ENCODE measurements around the gene TENT5C. TPM values are rescaled to one million over a fixed set of nuclear protein-coding genes. Genes with fewer than 3 reads are reported as not detected.

TENT5C gene
- total and polyA plus RNA-seq, 4 donors: 1.0 to 17.7 (median 4.1) TPM

DNA sequence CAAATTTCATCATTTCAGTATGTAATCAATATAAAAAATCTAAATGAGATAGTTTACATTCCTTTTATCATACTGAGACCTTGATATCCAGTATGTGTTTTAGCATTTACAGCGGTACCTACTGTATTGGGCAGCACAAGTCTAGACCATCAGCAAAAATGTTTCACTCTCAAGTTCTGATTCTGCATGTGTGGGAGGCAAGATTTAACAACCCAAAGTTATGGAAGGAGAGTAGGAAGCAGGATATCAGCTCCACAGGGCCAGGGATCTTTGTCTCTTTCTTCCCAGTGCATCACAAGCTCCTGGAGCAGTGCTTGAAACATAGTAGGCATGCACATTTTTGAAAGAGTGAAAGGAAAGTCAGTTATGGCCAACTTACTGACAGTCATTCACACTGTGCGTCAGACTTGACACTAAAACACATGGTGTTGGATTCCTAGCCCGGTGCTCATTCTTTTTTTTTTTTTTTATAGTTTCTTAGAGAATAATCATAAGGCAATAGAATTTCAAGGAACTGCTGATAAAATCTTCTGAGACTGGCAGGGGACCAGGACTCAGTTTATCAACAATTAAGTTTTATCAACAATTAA is 6.1 kb downstream of the TENT5C start:
- Histone ChIP-seq H3K9me3 (ENCODE audit: control insufficient read depth, low read length) (no peaks in the 10 kb centered on the region), H3K36me3 (ENCODE audit: control insufficient read depth in 1 of 2, insufficient read depth in 2 of 2, low read length in 1 of 2) (no peaks in the 10 kb centered on the region), H3K4me3 (ENCODE audit: low read length in 2 of 2) (no peak overlapping the region), H3K27ac (ENCODE audit: low read depth in 1 of 2, low read length in 2 of 2) (no peak overlapping the region), H3K27me3 (ENCODE audit: control insufficient read depth in 1 of 2, insufficient read depth in 2 of 2, low read length in 1 of 2) (no peaks in the 10 kb centered on the region), H3K4me1 (ENCODE audit: control insufficient read depth in 1 of 2, insufficient read depth in 2 of 2, low read length in 2 of 2) (peaks cover 0 to 4% of the 10 kb centered on the region in 2 donors)
- WGBS, 2 donors: 50 to 60% methylated on average over 3 of the region's 3 CpGs
- DNase-seq: no peak
- no peak for ATAC-seq (ENCODE audit: low FRiP score)
- intact Hi-C loops (cut with DNase I): loop anchor here in 1 of 2 donors (5.0 kb wide), 1 partner anchor 45 kb away; no protein-coding TSS in a partner anchor

DNA sequence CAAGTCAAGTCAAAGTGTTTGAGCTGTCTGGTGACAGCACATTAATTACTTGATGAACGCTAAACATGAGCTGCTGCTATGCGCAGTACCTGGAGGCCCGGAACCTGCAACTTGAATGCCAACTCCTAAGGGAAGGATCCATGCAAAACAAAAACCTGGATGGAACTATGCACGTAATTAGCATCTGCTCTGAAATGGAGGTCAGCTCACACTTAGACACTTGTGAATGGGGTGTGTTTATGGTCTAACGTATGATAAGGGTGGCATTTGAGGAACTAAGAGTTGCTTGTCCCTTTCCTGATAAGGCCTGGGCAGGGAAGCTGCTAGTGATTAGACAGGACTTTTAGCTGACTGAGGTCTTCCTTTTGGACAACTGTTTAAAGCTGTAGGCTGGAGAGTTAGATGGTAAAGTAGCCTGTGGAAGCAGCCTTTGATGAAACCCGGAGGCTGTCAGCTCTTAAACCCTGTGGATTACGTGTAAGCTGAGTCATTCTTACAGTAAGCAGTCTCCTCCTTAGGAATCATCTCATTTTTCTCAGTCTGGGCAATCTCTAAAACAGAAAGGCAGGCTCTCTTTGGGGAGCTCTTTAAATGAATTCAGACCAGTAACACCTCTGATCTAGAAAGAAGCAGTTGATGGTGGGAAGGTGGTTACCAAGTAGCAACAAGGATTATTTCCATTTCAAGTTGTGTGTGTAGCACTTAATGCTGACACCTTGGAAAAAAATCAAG is 6.8 kb downstream of the TENT5C start:
- no peak overlapping the region for H3K27ac ChIP-seq (ENCODE audit: low read depth in 1 of 2, low read length in 2 of 2)
- peaks cover 0 to 4% of the 10 kb centered on the region in 2 donors for H3K4me1 ChIP-seq (ENCODE audit: control insufficient read depth in 1 of 2, insufficient read depth in 2 of 2, low read length in 2 of 2)
- H3K36me3 ChIP-seq (ENCODE audit: control insufficient read depth in 1 of 2, insufficient read depth in 2 of 2, low read length in 1 of 2): no peaks in the 10 kb centered on the region
- intact Hi-C loops (cut with DNase I): loop anchor here in 1 of 2 donors (5.0 kb wide), 1 partner anchor 45 kb away; no protein-coding TSS in a partner anchor
- ATAC-seq (ENCODE audit: low FRiP score): no peak
- WGBS, 2 donors: 40 to 73% methylated on average over 7 of the region's 7 CpGs
- no peak for DNase-seq
- H3K27me3 ChIP-seq (ENCODE audit: control insufficient read depth in 1 of 2, insufficient read depth in 2 of 2, low read length in 1 of 2): no peaks in the 10 kb centered on the region
- H3K4me3 ChIP-seq (ENCODE audit: low read length in 2 of 2): no peak overlapping the region
- no peaks in the 10 kb centered on the region for H3K9me3 ChIP-seq (ENCODE audit: control insufficient read depth, low read length)

DNA sequence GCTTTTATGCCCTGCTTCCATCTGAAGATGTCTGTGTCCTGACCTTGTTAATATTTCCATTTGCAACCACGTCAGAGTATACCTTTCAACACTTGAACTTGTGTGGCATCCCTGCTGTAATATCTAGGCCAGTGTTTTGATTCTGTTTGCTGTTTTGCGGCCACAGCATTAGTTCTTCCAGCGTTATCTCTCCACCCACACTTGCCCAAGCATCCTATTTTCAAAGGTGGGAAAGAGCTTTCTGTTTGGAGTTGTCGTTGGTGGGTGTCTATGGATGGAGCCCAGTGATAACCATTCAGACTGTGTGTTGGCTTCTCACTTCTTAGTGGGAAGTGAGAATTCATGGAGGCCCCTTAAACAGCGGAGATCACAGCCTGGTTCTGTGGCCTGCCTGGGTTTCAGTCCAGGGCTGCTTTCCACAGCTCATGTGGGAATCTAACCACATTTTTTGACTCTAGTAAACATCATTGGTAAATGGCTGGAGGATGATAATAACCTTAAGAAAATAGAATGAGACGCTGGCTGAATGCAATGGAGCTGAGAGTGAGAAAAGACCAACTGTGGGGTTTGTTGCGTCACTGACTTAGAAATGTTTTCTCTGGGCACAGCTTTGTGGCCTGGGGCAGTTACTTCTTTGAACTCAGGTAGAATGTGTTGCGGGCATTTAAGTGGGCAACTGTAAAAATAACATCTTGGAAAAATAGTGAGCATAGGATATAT is 7.6 kb downstream of the TENT5C start:
- Histone ChIP-seq H3K36me3 (ENCODE audit: control insufficient read depth in 1 of 2, insufficient read depth in 2 of 2, low read length in 1 of 2) (no peaks in the 10 kb centered on the region), H3K4me1 (ENCODE audit: control insufficient read depth in 1 of 2, insufficient read depth in 2 of 2, low read length in 2 of 2) (peaks cover 0 to 4% of the 10 kb centered on the region in 2 donors), H3K9me3 (ENCODE audit: control insufficient read depth, low read length) (no peaks in the 10 kb centered on the region), H3K27me3 (ENCODE audit: control insufficient read depth in 1 of 2, insufficient read depth in 2 of 2, low read length in 1 of 2) (no peaks in the 10 kb centered on the region), H3K4me3 (ENCODE audit: low read length in 2 of 2) (no peak overlapping the region), H3K27ac (ENCODE audit: low read depth in 1 of 2, low read length in 2 of 2) (no peak overlapping the region)
- ATAC-seq (ENCODE audit: low FRiP score) (no peak), DNase-seq (no peak)
- intact Hi-C loops (cut with DNase I): loop anchor here in 1 of 2 donors (5.0 kb wide), 1 partner anchor 44 kb away; no protein-coding TSS in a partner anchor
- 66 to 69% methylated on average over 8 of the region's 8 CpGs for WGBS, 2 donors

DNA sequence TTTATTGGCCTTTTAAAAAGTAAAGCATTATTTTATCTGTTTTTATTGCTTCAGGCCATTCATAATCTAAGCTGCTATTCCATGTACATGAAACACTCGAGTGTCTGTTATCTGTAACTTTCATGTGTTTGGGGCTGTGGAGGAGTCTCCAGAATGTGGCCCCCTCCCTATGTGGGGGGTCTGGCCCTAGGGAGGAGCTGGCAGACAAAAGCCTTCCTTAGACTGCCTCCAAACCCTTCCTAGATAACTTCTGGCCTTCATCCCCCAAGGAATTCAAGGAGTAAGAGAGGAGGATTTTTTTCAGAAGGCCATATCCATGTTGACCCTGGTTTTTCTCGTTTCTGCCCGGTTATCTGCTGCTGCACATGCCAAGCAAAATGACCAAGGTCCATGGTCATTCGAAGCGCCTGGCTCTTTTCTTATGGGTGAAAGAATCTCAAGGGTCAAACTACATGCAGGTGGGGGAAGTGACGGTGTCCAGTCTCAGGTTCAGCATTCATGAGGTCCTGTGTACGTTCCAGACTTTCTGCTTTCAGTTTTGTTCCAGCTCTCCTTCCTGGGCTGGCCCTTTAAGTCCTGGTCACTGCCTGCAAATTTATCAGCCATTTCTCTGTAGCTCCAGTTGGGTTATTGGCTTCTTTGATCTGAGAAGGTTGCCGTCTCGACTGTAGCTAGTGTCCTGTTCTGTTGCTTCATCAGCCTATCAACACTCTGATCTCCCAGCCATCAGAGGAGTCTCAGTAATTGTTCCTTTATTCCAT is 8.3 kb downstream of the TENT5C start:
- ATAC-seq (ENCODE audit: low FRiP score): no peak
- intact Hi-C loops (cut with DNase I): loop anchor here in 1 of 2 donors (5.0 kb wide), 1 partner anchor 43 kb away; no protein-coding TSS in a partner anchor
- 25 to 28% methylated on average over 9 of the region's 9 CpGs for WGBS, 2 donors
- Histone ChIP-seq H3K4me3 (ENCODE audit: low read length in 2 of 2) (no peak overlapping the region), H3K4me1 (ENCODE audit: control insufficient read depth in 1 of 2, insufficient read depth in 2 of 2, low read length in 2 of 2) (peaks cover 0 to 4% of the 10 kb centered on the region in 2 donors), H3K9me3 (ENCODE audit: control insufficient read depth, low read length) (no peaks in the 10 kb centered on the region), H3K27me3 (ENCODE audit: control insufficient read depth in 1 of 2, insufficient read depth in 2 of 2, low read length in 1 of 2) (no peaks in the 10 kb centered on the region), H3K36me3 (ENCODE audit: control insufficient read depth in 1 of 2, insufficient read depth in 2 of 2, low read length in 1 of 2) (no peaks in the 10 kb centered on the region), H3K27ac (ENCODE audit: low read depth in 1 of 2, low read length in 2 of 2) (no peak overlapping the region)
- no peak for DNase-seq

DNA sequence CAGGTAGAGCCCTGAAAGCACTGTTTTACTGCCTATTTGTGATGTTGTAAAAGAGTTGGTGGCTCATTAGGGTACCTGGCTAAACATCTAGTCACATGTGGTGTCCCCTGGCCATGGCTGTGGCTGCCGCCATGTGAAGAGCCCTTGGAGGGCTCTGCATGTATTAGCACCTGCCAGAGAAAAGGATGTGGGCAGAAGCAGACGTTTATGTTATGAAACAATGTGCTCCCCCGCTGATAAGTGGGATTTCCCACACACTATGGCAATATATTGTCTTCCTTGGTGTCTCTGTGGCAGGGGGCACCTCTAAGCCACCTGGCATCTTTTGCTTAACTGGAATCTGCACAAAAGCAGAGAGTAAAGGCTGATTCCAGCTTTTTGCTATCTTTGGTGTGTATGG is 9.6 kb downstream of the TENT5C start:
- Histone ChIP-seq H3K27me3 (ENCODE audit: control insufficient read depth in 1 of 2, insufficient read depth in 2 of 2, low read length in 1 of 2) (no peaks in the 10 kb centered on the region), H3K36me3 (ENCODE audit: control insufficient read depth in 1 of 2, insufficient read depth in 2 of 2, low read length in 1 of 2) (no peaks in the 10 kb centered on the region), H3K4me3 (ENCODE audit: low read length in 2 of 2) (no peak overlapping the region), H3K9me3 (ENCODE audit: control insufficient read depth, low read length) (no peaks in the 10 kb centered on the region), H3K27ac (ENCODE audit: low read depth in 1 of 2, low read length in 2 of 2) (no peak overlapping the region), H3K4me1 (ENCODE audit: control insufficient read depth in 1 of 2, insufficient read depth in 2 of 2, low read length in 2 of 2) (peaks cover 0 to 4% of the 10 kb centered on the region in 2 donors)
- DNase-seq (no peak), ATAC-seq (ENCODE audit: low FRiP score) (no peak)
- intact Hi-C loops (cut with DNase I): no loop called here
- WGBS, 2 donors: 79 to 80% methylated on average over 3 of the region's 3 CpGs

DNA sequence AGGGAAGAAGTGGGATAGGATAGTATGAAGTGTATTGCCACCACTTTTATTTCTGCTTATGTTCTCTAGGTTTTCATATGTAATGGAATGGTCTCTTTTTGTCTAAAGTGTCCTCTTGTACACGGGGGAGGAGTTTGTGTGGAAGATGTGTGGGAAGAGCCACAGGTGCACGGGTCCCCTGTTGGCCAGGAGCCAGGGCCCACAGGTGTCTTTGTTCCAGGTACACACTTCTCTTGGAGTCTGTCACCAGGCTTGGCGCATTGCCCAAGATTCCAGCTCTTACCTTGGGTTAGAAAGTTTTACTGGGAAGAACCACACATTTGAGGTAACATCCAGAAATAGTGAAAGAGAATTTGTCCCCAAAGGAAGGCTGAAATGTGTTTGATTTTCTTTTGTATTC is 10.5 kb downstream of the TENT5C start:
- Histone ChIP-seq H3K27ac (ENCODE audit: low read depth in 1 of 2, low read length in 2 of 2) (no peak overlapping the region), H3K27me3 (ENCODE audit: control insufficient read depth in 1 of 2, insufficient read depth in 2 of 2, low read length in 1 of 2) (no peaks in the 10 kb centered on the region), H3K4me1 (ENCODE audit: control insufficient read depth in 1 of 2, insufficient read depth in 2 of 2, low read length in 2 of 2) (peaks cover 0 to 4% of the 10 kb centered on the region in 2 donors), H3K9me3 (ENCODE audit: control insufficient read depth, low read length) (no peaks in the 10 kb centered on the region), H3K4me3 (ENCODE audit: low read length in 2 of 2) (no peak overlapping the region), H3K36me3 (ENCODE audit: control insufficient read depth in 1 of 2, insufficient read depth in 2 of 2, low read length in 1 of 2) (no peaks in the 10 kb centered on the region)
- ATAC-seq (ENCODE audit: low FRiP score) (no peak), DNase-seq (no peak)
- intact Hi-C loops (cut with DNase I): no loop called here
- 71 to 77% methylated on average over 3 of the region's 3 CpGs for WGBS, 2 donors

DNA sequence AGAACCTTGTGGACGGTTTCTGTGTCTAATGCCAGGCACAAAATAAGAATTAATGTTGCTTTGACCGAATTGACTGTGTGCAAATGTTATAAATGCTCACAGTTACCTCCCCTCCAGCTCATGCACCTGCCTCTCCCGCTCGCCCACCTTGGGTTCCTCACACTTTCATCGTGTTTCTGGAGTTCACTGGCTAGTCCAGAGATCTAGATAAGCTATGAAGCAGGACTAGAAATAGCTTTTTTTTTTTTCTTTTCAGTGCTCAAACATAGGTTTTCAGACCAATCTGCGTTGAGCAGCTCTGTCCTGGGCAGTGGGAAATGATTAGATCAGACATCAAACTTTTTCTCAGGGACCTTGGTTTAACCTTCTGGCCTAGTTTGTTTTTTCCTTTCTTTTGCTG is 11.1 kb downstream of the TENT5C start:
- H3K4me1 ChIP-seq (ENCODE audit: control insufficient read depth in 1 of 2, insufficient read depth in 2 of 2, low read length in 2 of 2): peaks cover 1 to 4% of the 10 kb centered on the region in 2 donors
- no peak overlapping the region for H3K27ac ChIP-seq (ENCODE audit: low read depth in 1 of 2, low read length in 2 of 2)
- no peaks in the 10 kb centered on the region for H3K36me3 ChIP-seq (ENCODE audit: control insufficient read depth in 1 of 2, insufficient read depth in 2 of 2, low read length in 1 of 2)
- no peak overlapping the region for H3K4me3 ChIP-seq (ENCODE audit: low read length in 2 of 2)
- intact Hi-C loops (cut with DNase I): no loop called here
- DNase-seq (no peak), ATAC-seq (ENCODE audit: low FRiP score) (no peak)
- H3K27me3 ChIP-seq (ENCODE audit: control insufficient read depth in 1 of 2, insufficient read depth in 2 of 2, low read length in 1 of 2): no peaks in the 10 kb centered on the region
- WGBS, 2 donors: 76 to 78% methylated on average over 6 of the region's 6 CpGs
- H3K9me3 ChIP-seq (ENCODE audit: control insufficient read depth, low read length): no peaks in the 10 kb centered on the region

DNA sequence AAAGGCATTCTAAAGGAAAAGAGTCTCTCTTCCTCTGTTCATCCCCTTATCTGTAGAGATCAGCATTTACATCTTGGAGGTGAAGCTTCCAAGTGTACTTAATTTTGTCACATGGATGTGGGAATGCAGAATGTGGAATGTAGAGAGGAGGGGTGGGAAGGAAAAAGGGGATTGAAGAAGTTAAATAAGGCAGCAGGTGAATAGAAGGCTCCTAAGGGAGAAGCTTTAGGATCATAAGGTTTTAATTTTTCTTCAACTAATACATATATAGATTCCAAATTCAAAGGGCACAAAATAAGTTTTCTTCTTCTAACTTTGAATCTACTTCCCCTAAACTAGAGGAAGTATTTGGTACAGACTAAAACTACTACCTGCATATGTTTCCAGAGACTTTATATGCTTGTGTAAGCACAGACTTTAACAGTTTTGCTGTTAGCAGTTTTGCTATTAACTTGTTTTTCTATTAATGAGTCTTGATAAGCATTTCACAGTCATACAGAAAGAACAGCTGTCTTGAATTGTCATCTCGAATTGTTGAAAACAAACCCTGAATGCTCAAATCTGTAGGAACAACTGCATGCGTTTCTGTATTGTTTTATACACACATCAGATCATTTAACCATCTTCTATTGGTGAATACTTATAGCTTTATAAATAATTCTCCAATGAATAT is 12.7 kb downstream of the TENT5C start:
- WGBS, 2 donors: 82 to 85% methylated on average over 2 of the region's 2 CpGs
- no peak overlapping the region for H3K27ac ChIP-seq (ENCODE audit: low read depth in 1 of 2, low read length in 2 of 2)
- DNase-seq (no peak), ATAC-seq (ENCODE audit: low FRiP score) (no peak)
- intact Hi-C loops (cut with DNase I): no loop called here
- no peak overlapping the region for H3K4me3 ChIP-seq (ENCODE audit: low read length in 2 of 2)
- H3K9me3 ChIP-seq (ENCODE audit: control insufficient read depth, low read length): no peaks in the 10 kb centered on the region
- peaks cover 2 to 3% of the 10 kb centered on the region in 2 donors for H3K36me3 ChIP-seq (ENCODE audit: control insufficient read depth in 1 of 2, insufficient read depth in 2 of 2, low read length in 1 of 2)
- H3K27me3 ChIP-seq (ENCODE audit: control insufficient read depth in 1 of 2, insufficient read depth in 2 of 2, low read length in 1 of 2): no peaks in the 10 kb centered on the region
- H3K4me1 ChIP-seq (ENCODE audit: control insufficient read depth in 1 of 2, insufficient read depth in 2 of 2, low read length in 2 of 2): peaks cover 3 to 4% of the 10 kb centered on the region in 2 donors

Measured in aorta (tissue), 5 donors.